K562 (cell line): ENCODE measurements around the gene RHOT1.

Experiments used
- LARP7 ChIP-seq: fragments of 450-650 bp; IDR thresholded peaks from 2 replicates; pipeline ENCODE4 v1.6.1; 2016
- POLR2AphosphoS5 ChIP-seq: IDR thresholded peaks from 2 replicates; pipeline ENCODE4 v1.6.1; 2011; ENCODE audit warnings: mild to moderate bottlenecking, low read depth, low read length, moderate library complexity; ENCODE audit not compliant: control insufficient read depth, insufficient read depth
- STAG1 ChIP-seq: sonication (generic); formaldehyde crosslinking; IDR thresholded peaks from 2 replicates; pipeline ENCODE4 v1.5.0; 2020; ENCODE audit warnings: missing genetic modification reagents, borderline replicate concordance
- STAT5B ChIP-seq: fragments of 250-450 bp; sonication (Bioruptor Pico); IDR thresholded peaks from 2 replicates; pipeline ENCODE4 v1.8.0; 2021; ENCODE audit warnings: mild to moderate bottlenecking, inconsistent platforms
- TF ChIP-seq, protein P1 (sequence below): sonication (generic); formaldehyde crosslinking; IDR thresholded peaks from 2 replicates; pipeline ENCODE4 v1.8.0; 2022; ENCODE audit warnings: mild to moderate bottlenecking, missing genetic modification reagents, borderline replicate concordance
- TF ChIP-seq, protein P2 (sequence below), 3 experiments: IDR thresholded peaks in 2 of 3; conservative IDR thresholded peaks in 1 of 3; 2 replicates each; pipeline ENCODE4 v1.5.1; 2011 to 2012; ENCODE audit warnings: low read length in 3 of 3, mild to moderate bottlenecking in 3 of 3, control low read depth in 2 of 3, improper control_type of control experiment in 1 of 3, inconsistent platforms in 1 of 3, low read depth in 1 of 3, mixed read lengths in 1 of 3, moderate library complexity in 1 of 3; ENCODE audit not compliant: insufficient read depth in 2 of 3
- TF ChIP-seq, protein P3 (sequence below), 2 experiments: fragments of 200-800 bp in 1 of 2; sonication (Bioruptor generic) in 1 of 2; sonication (generic) in 1 of 2; formaldehyde crosslinking in 1 of 2; IDR thresholded peaks in 1 of 2; conservative IDR thresholded peaks in 1 of 2; 2 replicates each; pipeline versions ENCODE4 v1.5.0 to v1.6.1; 2016 to 2020; ENCODE audit warnings: missing compliant biosample characterization in 1 of 2, missing genetic modification characterization in 1 of 2, missing genetic modification reagents in 1 of 2
- TF ChIP-seq, protein P4 (sequence below): sonication (generic); formaldehyde crosslinking; IDR thresholded peaks from 2 replicates; pipeline ENCODE4 v1.8.1; 2023; ENCODE audit warnings: mild to moderate bottlenecking, missing genetic modification reagents, moderate library complexity
- TF ChIP-seq, protein P5 (sequence below), 2 experiments: fragments of 450-650 bp; conservative IDR thresholded peaks; 2 replicates each; pipeline ENCODE4 v1.6.1; 2017; ENCODE audit warnings: mild to moderate bottlenecking in 2 of 2, moderate library complexity in 2 of 2

DNA sequence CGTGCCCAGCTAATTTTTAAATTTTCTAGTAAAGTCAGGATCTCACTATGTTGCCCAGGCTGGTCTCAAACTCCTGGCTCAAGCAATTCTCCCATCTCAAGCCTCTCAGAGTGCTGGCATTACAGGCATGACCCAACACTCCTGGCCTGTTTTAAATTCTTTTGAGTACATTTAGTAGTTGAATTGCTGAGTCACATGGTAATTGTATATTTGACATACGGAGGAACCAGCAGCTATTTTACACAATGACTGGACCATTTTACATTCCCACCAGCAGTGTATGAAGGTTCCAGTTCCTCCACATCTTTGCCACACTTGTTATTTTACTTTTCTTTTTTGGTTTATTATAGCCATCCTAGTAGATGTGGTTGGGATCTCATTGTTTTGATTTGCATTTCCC, 43.6 kb downstream of the RHOT1 start:
- TF ChIP-seq POLR2AphosphoS5 (no peak), STAT5B (no peak), LARP7 (no peak), STAG1 (no peak)
- TF ChIP-seq, protein P1, sequence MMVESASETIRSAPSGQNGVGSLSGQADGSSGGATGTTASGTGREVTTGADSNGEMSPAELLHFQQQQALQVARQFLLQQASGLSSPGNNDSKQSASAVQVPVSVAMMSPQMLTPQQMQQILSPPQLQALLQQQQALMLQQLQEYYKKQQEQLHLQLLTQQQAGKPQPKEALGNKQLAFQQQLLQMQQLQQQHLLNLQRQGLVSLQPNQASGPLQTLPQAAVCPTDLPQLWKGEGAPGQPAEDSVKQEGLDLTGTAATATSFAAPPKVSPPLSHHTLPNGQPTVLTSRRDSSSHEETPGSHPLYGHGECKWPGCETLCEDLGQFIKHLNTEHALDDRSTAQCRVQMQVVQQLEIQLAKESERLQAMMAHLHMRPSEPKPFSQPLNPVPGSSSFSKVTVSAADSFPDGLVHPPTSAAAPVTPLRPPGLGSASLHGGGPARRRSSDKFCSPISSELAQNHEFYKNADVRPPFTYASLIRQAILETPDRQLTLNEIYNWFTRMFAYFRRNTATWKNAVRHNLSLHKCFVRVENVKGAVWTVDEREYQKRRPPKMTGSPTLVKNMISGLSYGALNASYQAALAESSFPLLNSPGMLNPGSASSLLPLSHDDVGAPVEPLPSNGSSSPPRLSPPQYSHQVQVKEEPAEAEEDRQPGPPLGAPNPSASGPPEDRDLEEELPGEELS (CRISPR knock-in tag), result no peak
- TF ChIP-seq, protein P2, sequence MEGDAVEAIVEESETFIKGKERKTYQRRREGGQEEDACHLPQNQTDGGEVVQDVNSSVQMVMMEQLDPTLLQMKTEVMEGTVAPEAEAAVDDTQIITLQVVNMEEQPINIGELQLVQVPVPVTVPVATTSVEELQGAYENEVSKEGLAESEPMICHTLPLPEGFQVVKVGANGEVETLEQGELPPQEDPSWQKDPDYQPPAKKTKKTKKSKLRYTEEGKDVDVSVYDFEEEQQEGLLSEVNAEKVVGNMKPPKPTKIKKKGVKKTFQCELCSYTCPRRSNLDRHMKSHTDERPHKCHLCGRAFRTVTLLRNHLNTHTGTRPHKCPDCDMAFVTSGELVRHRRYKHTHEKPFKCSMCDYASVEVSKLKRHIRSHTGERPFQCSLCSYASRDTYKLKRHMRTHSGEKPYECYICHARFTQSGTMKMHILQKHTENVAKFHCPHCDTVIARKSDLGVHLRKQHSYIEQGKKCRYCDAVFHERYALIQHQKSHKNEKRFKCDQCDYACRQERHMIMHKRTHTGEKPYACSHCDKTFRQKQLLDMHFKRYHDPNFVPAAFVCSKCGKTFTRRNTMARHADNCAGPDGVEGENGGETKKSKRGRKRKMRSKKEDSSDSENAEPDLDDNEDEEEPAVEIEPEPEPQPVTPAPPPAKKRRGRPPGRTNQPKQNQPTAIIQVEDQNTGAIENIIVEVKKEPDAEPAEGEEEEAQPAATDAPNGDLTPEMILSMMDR (IDR thresholded peaks at IDR 0.05 in 2 of 3, conservative IDR thresholded peaks at IDR 0.05 in 1 of 3; ENCODE audit: insufficient read depth in 2 of 3, low read depth in 1 of 3, low read length in 3 of 3), result no peak
- TF ChIP-seq, protein P3, sequence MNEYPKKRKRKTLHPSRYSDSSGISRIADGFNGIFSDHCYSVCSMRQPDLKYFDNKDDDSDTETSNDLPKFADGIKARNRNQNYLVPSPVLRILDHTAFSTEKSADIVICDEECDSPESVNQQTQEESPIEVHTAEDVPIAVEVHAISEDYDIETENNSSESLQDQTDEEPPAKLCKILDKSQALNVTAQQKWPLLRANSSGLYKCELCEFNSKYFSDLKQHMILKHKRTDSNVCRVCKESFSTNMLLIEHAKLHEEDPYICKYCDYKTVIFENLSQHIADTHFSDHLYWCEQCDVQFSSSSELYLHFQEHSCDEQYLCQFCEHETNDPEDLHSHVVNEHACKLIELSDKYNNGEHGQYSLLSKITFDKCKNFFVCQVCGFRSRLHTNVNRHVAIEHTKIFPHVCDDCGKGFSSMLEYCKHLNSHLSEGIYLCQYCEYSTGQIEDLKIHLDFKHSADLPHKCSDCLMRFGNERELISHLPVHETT (CRISPR knock-in tag; conservative IDR thresholded peaks at IDR 0.05 in 1 of 2, IDR thresholded peaks at IDR 0.05 in 1 of 2), result no peak
- TF ChIP-seq, protein P4, sequence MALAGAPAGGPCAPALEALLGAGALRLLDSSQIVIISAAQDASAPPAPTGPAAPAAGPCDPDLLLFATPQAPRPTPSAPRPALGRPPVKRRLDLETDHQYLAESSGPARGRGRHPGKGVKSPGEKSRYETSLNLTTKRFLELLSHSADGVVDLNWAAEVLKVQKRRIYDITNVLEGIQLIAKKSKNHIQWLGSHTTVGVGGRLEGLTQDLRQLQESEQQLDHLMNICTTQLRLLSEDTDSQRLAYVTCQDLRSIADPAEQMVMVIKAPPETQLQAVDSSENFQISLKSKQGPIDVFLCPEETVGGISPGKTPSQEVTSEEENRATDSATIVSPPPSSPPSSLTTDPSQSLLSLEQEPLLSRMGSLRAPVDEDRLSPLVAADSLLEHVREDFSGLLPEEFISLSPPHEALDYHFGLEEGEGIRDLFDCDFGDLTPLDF (CRISPR knock-in tag), result no peak
- TF ChIP-seq, protein P5, sequence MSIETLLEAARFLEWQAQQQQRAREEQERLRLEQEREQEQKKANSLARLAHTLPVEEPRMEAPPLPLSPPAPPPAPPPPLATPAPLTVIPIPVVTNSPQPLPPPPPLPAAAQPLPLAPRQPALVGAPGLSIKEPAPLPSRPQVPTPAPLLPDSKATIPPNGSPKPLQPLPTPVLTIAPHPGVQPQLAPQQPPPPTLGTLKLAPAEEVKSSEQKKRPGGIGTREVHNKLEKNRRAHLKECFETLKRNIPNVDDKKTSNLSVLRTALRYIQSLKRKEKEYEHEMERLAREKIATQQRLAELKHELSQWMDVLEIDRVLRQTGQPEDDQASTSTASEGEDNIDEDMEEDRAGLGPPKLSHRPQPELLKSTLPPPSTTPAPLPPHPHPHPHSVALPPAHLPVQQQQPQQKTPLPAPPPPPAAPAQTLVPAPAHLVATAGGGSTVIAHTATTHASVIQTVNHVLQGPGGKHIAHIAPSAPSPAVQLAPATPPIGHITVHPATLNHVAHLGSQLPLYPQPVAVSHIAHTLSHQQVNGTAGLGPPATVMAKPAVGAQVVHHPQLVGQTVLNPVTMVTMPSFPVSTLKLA (conservative IDR thresholded peaks at IDR 0.05), result no peak
